GM18519 (cell line): Measurements from ENCODE around the gene HIVEP3.
"Not testable (repeated sequence)": the region's sequence is repeated elsewhere in the genome, so short reads cannot be mapped to it uniquely, and the experiment has no call there.

Experiments
- ATAC-seq: cut with Tn5 transposase; IDR thresholded peaks from one replicate; pipeline ENCODE4 v1.9.1; 2021; ENCODE audit warnings: mild to moderate bottlenecking, moderate library complexity; ENCODE audit not compliant: unreplicated experiment, low FRiP score

HIVEP3 gene

GRCh38 chr1:41918450-41919043 lies at the start of gene HIVEP3:
Gene HIVEP3, minus strand, starts transcription at chr1:41918922.
- ATAC-seq, result no peak

DNA sequence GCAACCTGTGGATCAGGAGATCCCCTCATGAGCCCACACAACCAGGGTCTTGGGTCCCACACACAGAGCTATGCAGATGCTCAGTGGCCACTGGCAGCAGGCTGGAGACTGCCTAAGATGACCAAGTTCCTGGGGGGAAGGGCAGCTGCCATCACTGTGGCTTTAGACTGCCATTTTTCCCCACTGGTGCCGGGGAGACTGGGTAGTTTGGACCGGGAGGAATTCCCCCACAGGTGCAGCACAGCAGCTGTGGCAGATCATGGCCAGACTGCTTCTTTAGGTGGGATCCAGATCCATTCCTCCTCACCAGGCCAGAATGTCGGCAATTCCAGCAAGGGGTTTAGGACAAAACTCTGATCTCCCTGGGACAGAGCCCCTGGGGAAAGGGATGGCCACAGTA lies 45.7 kb upstream of the HIVEP3 start:
- ATAC-seq, result no peak

DNA sequence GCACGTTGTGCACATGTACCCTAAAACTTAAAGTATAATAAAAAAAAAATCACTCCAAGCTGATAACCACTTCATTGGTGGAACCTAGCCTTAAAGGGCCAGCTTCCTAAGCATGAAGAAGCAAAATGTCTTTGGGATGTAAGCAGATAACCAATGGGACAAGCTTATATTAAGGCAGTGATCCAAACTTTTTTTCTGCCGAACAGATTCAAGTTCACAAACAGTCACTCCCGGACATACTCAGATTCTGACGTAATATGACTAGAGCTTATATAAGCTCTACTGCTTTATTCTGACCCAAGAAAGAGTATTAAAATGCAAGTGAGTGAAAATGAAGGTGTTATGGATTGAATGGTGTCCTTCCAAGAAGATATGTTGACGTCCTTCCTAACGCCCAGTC lies 44.9 kb upstream of the HIVEP3 start:
- ATAC-seq, result no peak

DNA sequence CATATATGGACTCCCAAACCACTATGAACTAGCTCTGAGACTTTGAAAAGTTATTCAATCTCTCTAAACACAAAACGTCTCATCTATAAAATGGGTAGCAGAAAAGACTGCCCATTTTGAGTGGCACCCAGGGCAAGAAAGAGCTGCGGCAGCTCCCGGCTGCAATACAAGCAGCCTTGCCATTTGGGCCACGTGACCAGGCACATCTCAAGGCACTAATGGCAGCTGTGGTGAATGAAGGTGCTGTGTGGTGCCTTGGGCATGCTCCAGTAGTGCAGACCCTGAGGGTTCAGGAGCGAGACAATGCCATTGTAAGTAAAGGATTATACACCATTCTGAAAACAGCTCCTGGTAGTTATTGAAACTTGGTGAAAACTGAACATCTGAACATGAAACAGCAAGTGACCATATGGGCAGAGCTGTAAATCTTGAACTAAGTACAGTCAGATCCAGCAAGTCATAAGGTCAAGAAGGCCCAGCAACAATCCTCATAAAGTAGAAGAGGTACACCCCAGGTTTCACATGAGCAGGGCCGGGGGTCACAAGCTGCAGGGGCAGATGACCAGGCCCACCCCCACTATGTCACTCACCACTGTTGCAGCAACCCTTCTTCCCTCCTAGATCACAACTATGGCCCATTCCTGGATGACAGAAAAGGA lies 39.4 kb upstream of the HIVEP3 start:
- no peak for ATAC-seq

DNA sequence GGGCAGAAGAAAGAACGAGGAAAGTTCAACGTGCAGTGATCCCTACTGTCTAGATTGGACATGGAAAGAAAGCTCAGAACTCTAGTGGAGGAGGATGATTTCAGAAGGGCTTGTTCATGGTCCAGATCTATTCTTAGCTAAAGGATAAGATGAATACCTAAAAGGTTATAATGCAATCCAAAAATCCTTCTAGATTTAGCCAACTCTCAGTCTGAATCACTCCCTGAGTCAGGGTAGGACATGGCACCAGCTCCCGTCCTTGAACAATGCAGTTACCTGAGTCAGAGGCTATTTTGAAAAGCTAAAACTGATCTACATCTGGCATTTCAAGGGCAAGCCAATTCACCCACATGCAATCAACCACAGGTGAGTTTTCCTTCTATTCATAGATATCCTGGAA lies 38.8 kb upstream of the HIVEP3 start:
- no peak for ATAC-seq

- no peak for ATAC-seq
Observed at GRCh38 chr1:41955461-41956159, 36.9 kb upstream of the HIVEP3 start.

- ATAC-seq, result no peak
Observed at GRCh38 chr1:41954533-41954944, 35.8 kb upstream of the HIVEP3 start.

- no peak for ATAC-seq
Observed at GRCh38 chr1:41953291-41953690, 34.6 kb upstream of the HIVEP3 start.

GRCh38 chr1:41952208-41952607 lies 33.5 kb upstream of the HIVEP3 start:
- ATAC-seq, result no peak

GRCh38 chr1:41951492-41951891 lies 32.8 kb upstream of the HIVEP3 start:
- not testable (repeated sequence) for ATAC-seq

DNA sequence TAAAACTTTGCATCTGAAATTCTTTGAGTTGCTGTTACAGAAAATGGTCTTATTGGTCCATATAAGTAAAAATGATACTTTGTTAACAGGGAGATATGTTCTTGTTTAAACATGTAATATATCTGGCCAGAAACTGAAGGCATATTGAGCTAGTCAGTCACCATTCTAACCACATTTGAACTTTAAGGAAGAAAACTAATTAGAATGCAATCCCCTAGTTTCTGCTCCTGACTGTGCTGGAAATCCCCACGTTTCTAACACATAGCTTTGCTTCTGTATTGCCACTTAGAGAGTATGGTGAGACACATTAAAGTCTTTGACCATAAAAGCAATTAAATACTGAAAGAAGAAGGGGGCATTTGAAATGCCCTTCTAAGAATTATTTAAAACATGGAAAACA lies 32.1 kb upstream of the HIVEP3 start:
- ATAC-seq, result no peak

DNA sequence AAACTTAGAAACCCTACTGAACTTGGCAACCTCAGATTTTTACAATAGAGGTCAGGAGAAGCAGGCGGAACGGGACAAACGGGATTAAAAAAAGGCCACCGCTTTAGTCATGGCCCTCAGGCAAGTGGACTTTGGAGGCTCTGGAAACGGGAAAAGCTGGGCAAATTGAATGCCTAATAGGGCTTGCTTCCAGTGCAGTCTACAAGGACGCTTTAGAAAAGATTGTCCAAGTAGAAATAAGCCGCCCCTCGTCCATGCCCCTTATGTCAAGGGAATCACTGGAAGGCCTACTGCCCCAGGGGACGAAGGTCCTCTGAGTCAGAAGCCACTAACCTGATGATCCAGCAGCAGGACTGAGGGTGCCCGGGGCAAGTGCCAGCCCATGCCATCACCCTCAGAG lies 27.2 kb upstream of the HIVEP3 start:
- ATAC-seq, result not testable (repeated sequence)

DNA sequence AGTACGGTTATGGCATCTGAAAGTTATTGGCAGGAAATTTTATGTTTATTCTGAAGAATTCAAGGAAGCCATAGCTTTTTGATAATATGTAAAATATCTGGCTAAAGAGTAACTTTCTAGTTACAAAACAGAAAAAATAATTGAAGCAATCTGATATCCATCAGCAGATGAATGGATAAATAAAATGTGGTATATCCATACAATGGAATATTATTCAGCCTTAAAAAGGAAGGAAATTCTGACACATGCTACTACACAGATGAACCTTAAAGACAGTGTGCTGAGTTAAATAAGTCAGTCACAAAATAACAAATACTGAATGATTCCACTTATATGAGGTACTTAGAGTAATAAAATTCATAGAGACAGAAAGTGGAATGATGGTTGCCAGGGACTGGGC lies 25.0 kb upstream of the HIVEP3 start:
- no peak for ATAC-seq

DNA sequence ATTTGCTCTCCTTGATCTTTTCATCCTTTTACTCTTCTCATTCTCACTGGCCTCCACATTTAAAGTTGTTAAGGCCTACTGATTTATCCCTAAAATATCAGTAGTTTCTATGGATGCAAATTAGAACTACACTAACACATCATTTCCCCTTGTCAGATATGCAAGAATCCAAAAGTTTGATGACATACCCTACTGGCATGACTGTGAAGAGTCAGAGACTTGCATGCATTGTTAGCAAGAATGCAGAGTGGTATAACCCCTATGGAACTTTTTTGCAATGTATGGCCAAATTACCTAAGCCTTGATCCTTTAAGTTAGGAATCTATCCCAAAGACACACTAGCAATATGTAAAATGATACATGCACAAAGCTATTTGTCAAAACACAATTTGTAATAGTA lies 23.6 kb upstream of the HIVEP3 start:
- no peak for ATAC-seq

DNA sequence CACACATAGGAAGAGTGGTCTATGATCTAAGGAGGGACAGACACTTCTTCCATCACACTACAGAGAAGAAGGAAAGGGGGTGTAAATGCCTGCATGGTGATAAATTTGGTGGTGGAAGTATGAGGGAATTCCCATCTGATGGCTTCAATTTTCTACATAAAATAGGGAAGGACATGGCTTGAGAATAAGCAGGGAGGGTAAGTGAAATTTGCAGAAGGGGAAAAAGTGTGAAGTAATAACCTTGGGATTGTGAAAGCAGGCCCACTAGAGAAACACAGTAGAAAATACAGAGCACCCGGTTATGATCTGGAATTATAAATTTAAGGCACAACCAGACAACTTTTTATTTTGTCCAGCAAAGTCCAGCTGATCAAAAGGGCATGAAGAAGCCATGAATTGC lies 22.7 kb upstream of the HIVEP3 start:
- no peak for ATAC-seq

GRCh38 chr1:41939194-41939593 lies 20.5 kb upstream of the HIVEP3 start:
- no peak for ATAC-seq

- ATAC-seq, result no peak
Observed at GRCh38 chr1:41936107-41936506, 17.4 kb upstream of the HIVEP3 start.

- ATAC-seq, result no peak
Observed at GRCh38 chr1:41935226-41935625, 16.5 kb upstream of the HIVEP3 start.

- ATAC-seq, result no peak
Observed at GRCh38 chr1:41933106-41933505, 14.4 kb upstream of the HIVEP3 start.

DNA sequence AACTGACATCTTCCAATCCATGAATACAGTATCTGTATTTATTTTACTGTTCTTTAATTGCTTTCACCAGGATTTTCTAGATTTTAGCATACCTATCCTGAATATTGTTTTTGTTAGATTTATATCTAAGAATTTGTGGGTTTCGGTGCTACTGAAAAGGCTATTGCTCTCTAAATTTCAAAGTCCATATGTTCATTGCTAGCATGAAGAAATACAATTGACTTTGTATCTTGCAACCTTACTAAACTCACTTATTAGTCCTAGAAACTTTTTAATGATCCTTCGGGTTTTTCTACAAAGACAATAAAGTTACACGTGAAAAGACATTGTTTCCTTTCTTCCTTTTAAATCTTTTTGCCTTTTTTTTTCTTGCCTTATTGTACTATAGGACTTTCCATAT lies 12.9 kb upstream of the HIVEP3 start:
- ATAC-seq, result no peak

GRCh38 chr1:41927118-41927517 lies 8.4 kb upstream of the HIVEP3 start:
- no peak for ATAC-seq

GRCh38 chr1:41925712-41926111 lies 7.0 kb upstream of the HIVEP3 start:
- ATAC-seq, result no peak
